ENCODE results near the gene KRTAP25-1.

Gene KRTAP25-1

DNA sequence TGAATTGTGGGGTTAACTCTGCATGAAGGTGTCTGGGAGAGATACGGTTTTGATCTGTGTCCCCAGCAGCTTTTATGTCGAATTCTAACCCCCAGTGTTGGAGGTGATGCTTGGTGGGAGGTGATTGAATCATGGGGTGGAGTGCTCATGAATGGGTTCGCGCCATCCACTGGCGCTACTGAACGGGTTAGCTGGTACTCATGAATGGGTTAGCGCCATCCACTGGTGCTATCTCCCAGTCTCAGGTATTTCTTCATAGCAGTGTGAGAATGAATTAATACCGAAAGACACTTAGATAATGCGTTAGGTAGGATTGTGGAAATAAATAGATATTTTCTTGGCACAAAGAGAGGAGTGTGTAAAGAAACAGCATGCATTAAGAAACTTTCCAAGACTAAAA is 40.5 kb downstream of the KRTAP25-1 start:
- DNase-seq (ENCODE audit: low spot score) = no peak

DNA sequence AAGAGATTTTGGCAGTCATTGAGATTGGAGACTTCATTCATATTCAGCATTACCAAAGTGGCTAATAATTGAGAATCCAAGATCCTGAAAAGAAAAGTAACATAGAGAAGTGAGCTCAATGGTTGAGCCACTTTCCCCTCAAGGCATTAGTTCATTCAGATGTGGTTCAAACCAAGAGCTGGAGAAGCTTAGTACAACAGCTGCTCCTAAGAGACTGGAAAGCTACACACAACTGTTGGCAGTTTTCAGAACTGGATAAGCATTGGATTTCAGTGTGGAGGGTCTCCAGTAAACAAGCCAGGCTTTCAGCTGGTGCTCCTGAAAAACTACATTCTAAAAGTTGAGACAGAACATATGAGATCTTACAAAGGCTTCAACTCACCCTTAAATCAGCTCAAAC is 44.3 kb downstream of the KRTAP25-1 start:
- DNase-seq (ENCODE audit: low spot score) = no peak

DNA sequence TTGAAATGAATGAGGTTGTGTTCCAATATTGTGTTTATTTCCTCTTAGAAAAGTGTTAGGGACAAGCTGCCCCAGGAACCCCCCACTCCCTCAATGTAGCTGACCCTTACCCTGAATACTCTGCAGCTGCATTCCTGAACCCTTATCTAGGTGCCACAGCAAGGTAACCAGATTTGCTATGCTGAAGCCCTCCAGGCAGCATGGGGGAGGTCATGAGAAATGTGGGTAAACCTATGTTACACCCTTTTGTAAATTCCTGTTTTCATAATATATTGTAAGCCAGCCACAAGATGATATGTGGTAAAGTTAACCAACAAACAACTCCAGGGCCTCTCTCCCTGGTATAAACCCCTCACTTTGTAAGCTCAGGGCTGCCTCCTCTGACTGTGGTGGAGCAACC is 45.6 kb downstream of the KRTAP25-1 start:
- DNase-seq (ENCODE audit: low spot score) = no peak

DNA sequence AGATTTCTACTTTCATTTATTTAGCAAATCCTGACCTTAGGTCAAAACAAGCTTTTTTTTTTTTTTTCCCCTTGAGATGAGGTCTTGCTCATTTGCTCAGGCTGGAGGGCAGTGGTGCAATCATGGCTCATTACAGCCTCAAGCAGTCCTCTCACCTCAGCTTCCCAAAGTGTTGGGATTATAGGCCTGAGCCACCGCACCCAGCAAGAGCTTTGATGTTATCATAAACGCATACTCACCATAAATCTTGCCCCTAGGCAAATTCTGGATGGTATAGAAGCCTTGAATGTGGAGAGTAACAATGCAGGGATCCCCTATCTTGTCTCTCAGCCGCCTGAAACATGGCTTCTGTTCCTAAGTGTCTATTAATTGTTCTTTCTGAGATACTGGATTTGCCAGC is 48.7 kb downstream of the KRTAP25-1 start:
- no peak for DNase-seq (ENCODE audit: low spot score)
